ENCODE results near the gene TACC2.
"Not testable (repeated sequence)": the region's sequence is repeated elsewhere in the genome, so short reads cannot be mapped to it uniquely, and the experiment has no call there.

Gene TACC2

GRCh38 chr10:121988361-121989324, at the start of gene TACC2:
Gene TACC2, plus strand, starts transcription at chr10:121989163. Its CDS starts 32,819 bp downstream, at chr10:122021982.
- FAIRE-seq = no peak

- FAIRE-seq = no peak
Observed at GRCh38 chr10:121941532-121941931, 47.4 kb upstream of the TACC2 start.

- no peak for FAIRE-seq
Observed at GRCh38 chr10:121942749-121943416, 46.1 kb upstream of the TACC2 start.

- FAIRE-seq = no peak
Observed at GRCh38 chr10:121947343-121948330, 41.3 kb upstream of the TACC2 start.

GRCh38 chr10:121949049-121949448, 39.9 kb upstream of the TACC2 start:
- FAIRE-seq = peak; percentile 11

GRCh38 chr10:121949451-121949850, 39.5 kb upstream of the TACC2 start:
- no peak for FAIRE-seq

- no peak for FAIRE-seq
Observed at GRCh38 chr10:121952226-121952625, 36.7 kb upstream of the TACC2 start.

GRCh38 chr10:121956111-121957061, 32.6 kb upstream of the TACC2 start:
- no peak for FAIRE-seq

GRCh38 chr10:121959671-121960070, 29.3 kb upstream of the TACC2 start:
- no peak for FAIRE-seq

GRCh38 chr10:121961456-121961855, 27.5 kb upstream of the TACC2 start:
- no peak for FAIRE-seq

GRCh38 chr10:121965996-121966395, 23.0 kb upstream of the TACC2 start:
- no peak for FAIRE-seq

- FAIRE-seq = not testable (repeated sequence)
Observed at GRCh38 chr10:121969086-121969485, 19.9 kb upstream of the TACC2 start.

GRCh38 chr10:121974019-121974534, 14.9 kb upstream of the TACC2 start:
- FAIRE-seq = no peak

- FAIRE-seq = no peak
Observed at GRCh38 chr10:121974535-121975294, 14.2 kb upstream of the TACC2 start, which contains the start of gene NSMCE4A. Gene NSMCE4A, minus strand, starts transcription at chr10:121975217. Its CDS starts 52 bp downstream, at chr10:121975165.

- FAIRE-seq = no peak
Observed at GRCh38 chr10:121975295-121976086, 13.5 kb upstream of the TACC2 start.

- no peak for FAIRE-seq
Observed at GRCh38 chr10:121976607-121977006, 12.4 kb upstream of the TACC2 start.

GRCh38 chr10:121978511-121978910, 10.5 kb upstream of the TACC2 start:
- no peak for FAIRE-seq

- no peak for FAIRE-seq
Observed at GRCh38 chr10:121981346-121981745, 7.6 kb upstream of the TACC2 start.

- no peak for FAIRE-seq
Observed at GRCh38 chr10:121983852-121984251, 5.1 kb upstream of the TACC2 start.
